HG02798 (cell line): ENCODE results near the gene PODNL1.
"Not testable (repeated sequence)": the region's sequence is repeated elsewhere in the genome, so short reads cannot be mapped to it uniquely, and the experiment has no call there.

Experiments used
- ATAC-seq: cut with Tn5 transposase; IDR thresholded peaks from one replicate; pipeline ENCODE4 v1.9.1; 2021; ENCODE audit warnings: mild to moderate bottlenecking; ENCODE audit not compliant: unreplicated experiment, poor library complexity

The PODNL1 gene

GRCh38 chr19:13975870-13976269 is 37.7 kb upstream of the PODNL1 start:
- no peak for ATAC-seq

- no peak for ATAC-seq
Measured at GRCh38 chr19:13974073-13974472, 35.9 kb upstream of the PODNL1 start.

- not testable (repeated sequence) for ATAC-seq
Measured at GRCh38 chr19:13973479-13973878, 35.3 kb upstream of the PODNL1 start.

- ATAC-seq: no peak
Measured at GRCh38 chr19:13972368-13973155, 34.3 kb upstream of the PODNL1 start.

GRCh38 chr19:13971868-13972267 is 33.7 kb upstream of the PODNL1 start:
- ATAC-seq: not testable (repeated sequence)

GRCh38 chr19:13969897-13970296 is 31.7 kb upstream of the PODNL1 start:
- no peak for ATAC-seq

GRCh38 chr19:13968999-13969398 is 30.8 kb upstream of the PODNL1 start:
- ATAC-seq: no peak

- ATAC-seq: no peak
Measured at GRCh38 chr19:13968383-13968935, 30.2 kb upstream of the PODNL1 start.

- not testable (repeated sequence) for ATAC-seq
Measured at GRCh38 chr19:13967206-13967605, 29.0 kb upstream of the PODNL1 start.

- no peak for ATAC-seq
Measured at GRCh38 chr19:13966684-13967128, 28.5 kb upstream of the PODNL1 start.

GRCh38 chr19:13965926-13966683 is 27.9 kb upstream of the PODNL1 start:
- ATAC-seq: no peak

GRCh38 chr19:13965377-13965896 is 27.2 kb upstream of the PODNL1 start:
- ATAC-seq: no peak

GRCh38 chr19:13964776-13965175 is 26.6 kb upstream of the PODNL1 start:
- no peak for ATAC-seq

- no peak for ATAC-seq
Measured at GRCh38 chr19:13963603-13964105, 25.4 kb upstream of the PODNL1 start.

- ATAC-seq: no peak
Measured at GRCh38 chr19:13962699-13963602, 24.7 kb upstream of the PODNL1 start.

- ATAC-seq: no peak
Measured at GRCh38 chr19:13961826-13962698, 23.8 kb upstream of the PODNL1 start.

- no peak for ATAC-seq
Measured at GRCh38 chr19:13960863-13961784, 22.9 kb upstream of the PODNL1 start.
